ENCODE data around the gene BTBD17.

Gene BTBD17

DNA sequence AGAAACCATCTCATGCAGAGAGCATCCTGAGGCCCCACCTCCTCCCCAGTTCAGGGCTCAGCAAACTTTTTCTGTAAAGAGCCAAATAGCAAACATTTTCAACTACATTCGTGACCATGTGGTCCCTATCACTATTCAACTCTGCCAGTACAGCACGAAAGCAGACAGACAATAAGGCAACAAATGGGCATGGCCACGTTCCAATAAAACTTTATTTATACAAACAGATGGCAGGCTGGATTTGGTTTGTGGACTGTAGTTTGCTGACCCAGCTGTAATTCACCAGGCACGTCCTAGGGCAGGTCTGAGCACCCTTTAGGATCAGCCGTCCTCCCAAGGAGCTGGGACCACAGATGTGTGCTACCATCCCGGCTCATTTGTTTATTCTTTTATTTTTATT lies 43.1 kb upstream of the BTBD17 start:
- TF ChIP-seq, protein P1, sequence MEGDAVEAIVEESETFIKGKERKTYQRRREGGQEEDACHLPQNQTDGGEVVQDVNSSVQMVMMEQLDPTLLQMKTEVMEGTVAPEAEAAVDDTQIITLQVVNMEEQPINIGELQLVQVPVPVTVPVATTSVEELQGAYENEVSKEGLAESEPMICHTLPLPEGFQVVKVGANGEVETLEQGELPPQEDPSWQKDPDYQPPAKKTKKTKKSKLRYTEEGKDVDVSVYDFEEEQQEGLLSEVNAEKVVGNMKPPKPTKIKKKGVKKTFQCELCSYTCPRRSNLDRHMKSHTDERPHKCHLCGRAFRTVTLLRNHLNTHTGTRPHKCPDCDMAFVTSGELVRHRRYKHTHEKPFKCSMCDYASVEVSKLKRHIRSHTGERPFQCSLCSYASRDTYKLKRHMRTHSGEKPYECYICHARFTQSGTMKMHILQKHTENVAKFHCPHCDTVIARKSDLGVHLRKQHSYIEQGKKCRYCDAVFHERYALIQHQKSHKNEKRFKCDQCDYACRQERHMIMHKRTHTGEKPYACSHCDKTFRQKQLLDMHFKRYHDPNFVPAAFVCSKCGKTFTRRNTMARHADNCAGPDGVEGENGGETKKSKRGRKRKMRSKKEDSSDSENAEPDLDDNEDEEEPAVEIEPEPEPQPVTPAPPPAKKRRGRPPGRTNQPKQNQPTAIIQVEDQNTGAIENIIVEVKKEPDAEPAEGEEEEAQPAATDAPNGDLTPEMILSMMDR (IDR thresholded peaks at IDR 0.05) = no peak
- peaks cover 32% of the 10 kb centered on the region for H3K4me1 Mint-ChIP-seq
- H3K9me3 Mint-ChIP-seq = no peaks in the 10 kb centered on the region
- no peak for DNase-seq
- H3K36me3 Mint-ChIP-seq (ENCODE audit: low read depth) = no peaks in the 10 kb centered on the region
- peak overlapping the region; percentile 56 for H3K4me3 Mint-ChIP-seq
- H3K27me3 Mint-ChIP-seq (ENCODE audit: low read depth, poor library complexity) = peaks cover 11% of the 10 kb centered on the region
- H3K27ac Mint-ChIP-seq = peak overlapping the region; percentile 26

DNA sequence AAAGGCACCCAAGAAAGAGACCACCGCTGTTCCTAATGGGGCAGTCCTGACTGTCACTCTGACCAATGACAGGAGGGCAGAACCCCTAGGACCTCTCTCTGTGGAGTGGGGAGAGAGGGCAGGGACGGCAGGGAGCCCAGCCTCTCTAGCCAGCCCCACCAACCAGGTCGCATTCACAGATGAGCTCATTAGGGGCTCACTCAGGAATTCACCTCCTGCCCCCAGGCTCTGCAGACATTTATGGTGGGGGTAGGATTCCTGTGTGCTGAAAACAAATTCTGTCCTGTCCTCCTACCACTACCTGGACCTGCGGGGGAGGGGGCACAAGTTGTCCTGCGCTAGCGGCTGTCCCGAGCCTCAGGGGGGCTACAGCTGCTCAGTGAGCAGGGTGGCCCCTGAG lies 42.5 kb upstream of the BTBD17 start:
- Mint-ChIP-seq H3K27me3 (ENCODE audit: low read depth, poor library complexity) (peaks cover 11% of the 10 kb centered on the region), H3K27ac (no peak overlapping the region), H3K36me3 (ENCODE audit: low read depth) (no peaks in the 10 kb centered on the region), H3K4me1 (peaks cover 32% of the 10 kb centered on the region), H3K4me3 (no peak overlapping the region), H3K9me3 (no peaks in the 10 kb centered on the region)
- no peak for DNase-seq
- TF ChIP-seq, protein P1 (IDR thresholded peaks at IDR 0.05) = no peak

DNA sequence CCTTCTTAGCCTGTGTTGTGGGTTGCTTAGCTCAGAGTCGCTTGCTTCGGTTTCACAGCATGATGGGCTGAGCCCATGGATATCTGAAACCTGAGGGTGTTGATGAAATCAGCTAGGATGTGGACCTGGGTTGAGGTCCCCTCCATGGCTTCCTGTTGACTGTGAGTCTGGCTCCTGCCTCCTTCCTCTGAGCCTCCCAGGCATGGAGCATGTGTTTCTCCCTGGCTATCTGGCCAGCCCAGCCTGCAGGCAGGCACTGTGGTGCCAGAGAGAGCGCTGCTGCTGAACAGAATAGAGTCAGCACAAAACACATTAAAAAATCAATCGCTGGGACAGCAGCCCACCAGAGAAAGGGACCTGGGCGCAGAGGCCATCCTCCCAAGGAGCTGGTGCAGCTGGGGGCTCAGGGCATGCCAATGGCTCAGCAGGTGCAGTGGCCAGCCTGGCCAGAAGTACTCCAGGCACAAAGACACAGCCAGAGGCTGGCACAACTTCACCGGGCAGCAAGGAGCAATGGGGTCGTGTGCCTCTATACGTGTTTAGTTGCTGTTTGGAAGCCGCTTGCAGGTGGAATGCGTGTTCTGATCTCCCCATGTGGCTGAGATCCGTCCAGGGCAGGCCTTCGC lies 42.0 kb upstream of the BTBD17 start:
- Mint-ChIP-seq H3K4me1 (peaks cover 29% of the 10 kb centered on the region), H3K27me3 (ENCODE audit: low read depth, poor library complexity) (peaks cover 11% of the 10 kb centered on the region), H3K27ac (no peak overlapping the region), H3K9me3 (no peaks in the 10 kb centered on the region), H3K4me3 (no peak overlapping the region), H3K36me3 (ENCODE audit: low read depth) (no peaks in the 10 kb centered on the region)
- no peak for DNase-seq
- TF ChIP-seq, protein P1 (IDR thresholded peaks at IDR 0.05) = no peak

DNA sequence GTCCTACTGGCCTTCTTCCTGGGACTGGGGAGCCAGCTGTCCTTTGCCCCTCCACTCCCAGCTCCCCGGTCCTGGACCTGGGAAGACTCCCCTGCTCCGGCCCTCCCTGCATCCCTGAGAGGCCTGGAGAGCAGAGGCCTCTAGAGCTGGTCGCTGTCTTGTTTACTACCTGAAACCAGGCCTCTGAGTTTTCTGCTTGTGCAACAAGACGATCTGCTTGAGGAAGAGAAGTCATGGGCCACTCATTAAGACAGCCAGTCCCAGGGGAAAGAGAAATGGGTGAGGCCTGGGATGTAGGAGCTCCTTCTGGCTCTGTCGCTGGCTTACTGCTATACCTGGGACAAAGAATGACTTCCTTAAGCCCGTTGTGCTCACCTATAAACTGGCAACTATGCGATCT lies 40.4 kb upstream of the BTBD17 start:
- H3K27me3 Mint-ChIP-seq (ENCODE audit: low read depth, poor library complexity) = peaks cover 11% of the 10 kb centered on the region
- peak overlapping the region; percentile 75 for H3K27ac Mint-ChIP-seq
- no peaks in the 10 kb centered on the region for H3K9me3 Mint-ChIP-seq
- H3K4me1 Mint-ChIP-seq = peaks cover 24% of the 10 kb centered on the region
- TF ChIP-seq, protein P1 (IDR thresholded peaks at IDR 0.05) = no peak
- H3K36me3 Mint-ChIP-seq (ENCODE audit: low read depth) = no peaks in the 10 kb centered on the region
- H3K4me3 Mint-ChIP-seq = no peak overlapping the region
- no peak for DNase-seq

DNA sequence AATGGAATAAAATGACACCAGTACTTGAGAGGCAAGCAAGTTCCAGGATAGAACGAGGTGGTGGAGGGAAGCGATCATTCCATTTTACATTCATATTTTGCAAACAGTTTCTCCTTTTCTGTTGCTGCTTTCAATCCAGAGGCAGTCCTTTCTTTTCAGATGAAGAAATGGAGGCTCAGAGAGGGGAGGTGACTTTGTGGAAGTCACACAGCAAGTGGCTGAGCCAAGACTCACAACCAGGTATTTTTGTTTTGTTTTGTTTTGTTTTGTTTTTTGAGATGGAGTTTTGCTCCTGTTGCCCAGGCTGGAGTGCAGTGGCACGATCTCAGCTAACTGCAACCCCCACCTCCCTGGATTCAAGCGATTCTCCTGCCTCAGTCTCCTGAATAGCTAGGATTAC lies 34.9 kb upstream of the BTBD17 start:
- H3K27ac Mint-ChIP-seq = no peak overlapping the region

DNA sequence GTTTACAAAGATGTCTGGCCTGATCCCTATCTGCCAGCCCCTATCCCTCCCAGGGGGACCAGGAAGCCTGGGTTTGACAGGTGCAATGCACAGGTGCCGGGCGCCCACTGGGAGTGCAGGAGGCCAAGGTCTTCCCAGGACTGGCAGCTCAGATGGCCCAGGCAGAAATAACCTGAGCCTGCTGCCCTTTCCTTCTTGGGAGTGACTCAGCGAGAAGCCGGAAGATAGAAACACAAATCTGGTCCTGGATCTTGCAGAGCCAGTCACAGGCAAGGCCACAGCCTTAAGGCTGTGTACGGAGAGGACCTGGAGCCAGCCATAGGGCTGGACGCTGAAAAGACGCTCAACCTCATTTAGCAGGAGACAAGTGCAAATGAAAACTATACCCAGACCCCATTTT lies 33.3 kb upstream of the BTBD17 start:
- Mint-ChIP-seq H3K36me3 (ENCODE audit: low read depth) (no peaks in the 10 kb centered on the region), H3K9me3 (no peaks in the 10 kb centered on the region), H3K4me3 (no peak overlapping the region), H3K4me1 (peaks cover 49% of the 10 kb centered on the region), H3K27ac (no peak overlapping the region), H3K27me3 (ENCODE audit: low read depth, poor library complexity) (peaks cover 21% of the 10 kb centered on the region)
- TF ChIP-seq, protein P1 (IDR thresholded peaks at IDR 0.05) = no peak
- no peak for DNase-seq

More for the DNA sequence above, 34.9 kb upstream of the BTBD17 start:
- Mint-ChIP-seq H3K36me3 (ENCODE audit: low read depth) (no peaks in the 10 kb centered on the region), H3K9me3 (no peaks in the 10 kb centered on the region), H3K4me3 (no peak overlapping the region), H3K4me1 (peaks cover 39% of the 10 kb centered on the region), H3K27me3 (ENCODE audit: low read depth, poor library complexity) (peaks cover 20% of the 10 kb centered on the region)
- no peak for DNase-seq
- TF ChIP-seq, protein P1 (IDR thresholded peaks at IDR 0.05) = no peak
